ENCODE results near the gene CHKA. TPM values are rescaled to one million over a fixed set of nuclear protein-coding genes. Genes with fewer than 3 reads are reported as not detected.

The CHKA gene
- total and polyA plus RNA-seq, 9 of the 15 experiments (the other 6 are each of a cell fraction or from before 2014, with no cell fraction given) = 3.6 to 37.0 (median 30.2) TPM

DNA sequence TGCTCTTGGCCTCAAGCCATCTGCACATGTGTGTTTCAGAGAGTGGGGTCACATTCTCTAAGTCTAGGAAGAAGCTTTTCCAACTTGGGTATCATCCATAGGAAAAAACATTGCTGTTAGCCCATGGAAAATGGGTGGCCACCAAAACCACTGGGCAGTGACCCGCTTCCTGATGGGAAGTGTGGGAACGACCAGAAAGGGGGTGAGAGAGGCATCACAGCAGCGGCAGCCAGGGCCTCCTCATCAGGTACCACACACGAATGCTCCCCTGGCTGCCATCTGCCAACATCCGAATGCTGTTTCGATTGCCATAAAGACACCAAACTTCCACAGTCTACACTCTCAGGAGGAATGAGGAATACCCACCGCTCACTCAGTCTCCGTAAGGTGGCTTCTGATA lies 40.3 kb downstream of the CHKA start:
- H3K79me2 ChIP-seq (ENCODE audit: control insufficient read depth, insufficient read depth, low read length) = no peaks in the 10 kb centered on the region
- BruUV-seq (replicated peaks) = no TSS peak
- H3K4me3 ChIP-seq = no peak overlapping the region
- no peak for FAIRE-seq
- H4K20me1 ChIP-seq (replicated peaks; ENCODE audit: control insufficient read depth, insufficient read depth, low read length) = no peaks in the 10 kb centered on the region
- intact Hi-C loops (cut with micrococcal nuclease) = no loop called here
- no peak overlapping the region for H3K27ac ChIP-seq (ENCODE audit: extremely low read depth, low read depth, low read length)
- H3K36me3 ChIP-seq (ENCODE audit: control insufficient read depth, insufficient read depth, low read length) = peaks cover 50% of the 10 kb centered on the region; the same call in 2 of the 3 replicates
- ATAC-seq = no peak
- H2AFZ ChIP-seq (ENCODE audit: low read depth, low read length) = no peak overlapping the region
- in situ Hi-C loops (cut with MboI) = no loop called here
- no peaks in the 10 kb centered on the region for H3K9me3 ChIP-seq (replicated peaks; ENCODE audit: control insufficient read depth, insufficient read depth, low read depth, low read length)
- WGBS (ENCODE audit: insufficient coverage, low coverage, missing lambda C conversion rate) = 96% methylated on average over 8 of the region's 8 CpGs
- H3K27me3 ChIP-seq (ENCODE audit: control insufficient read depth in 2 of 2, insufficient read depth in 2 of 2, low read length in 2 of 2) = no peaks in the 10 kb centered on the region
- no peak for DNase-seq (ENCODE audit: extremely low read depth in 1 of 4, low spot score in 3 of 4)
- ChIA-PET CTCF (ENCODE audit: low intra/inter-chr PET ratio) (no interaction called here), POLR2A (no interaction called here)
- H3K9me1 ChIP-seq (ENCODE audit: control insufficient read depth, insufficient read depth, low read length) = no peaks in the 10 kb centered on the region
- TF ChIP-seq CC2D1A (IDR thresholded peaks at IDR 0.05) (no peak), ZEB2 (IDR thresholded peaks at IDR 0.05) (no peak), MTA2 (IDR thresholded peaks at IDR 0.05; ENCODE audit: low read depth) (no peak), ZNF584 (CRISPR knock-in tag; IDR thresholded peaks at IDR 0.05; ENCODE audit: low read depth) (no peak), ZNF133 (CRISPR knock-in tag; IDR thresholded peaks at IDR 0.05) (no peak), NCOA2 (IDR thresholded peaks at IDR 0.05; ENCODE audit: partially characterized antibody in 2 of 2) (no peak), KLF6 (CRISPR knock-in tag; IDR thresholded peaks at IDR 0.05; ENCODE audit: borderline replicate concordance) (no peak), ZBTB7A (IDR thresholded peaks at IDR 0.05; ENCODE audit: borderline replicate concordance, control insufficient read depth, low read depth, low read length) (no peak), RBM17 (IDR thresholded peaks at IDR 0.05; ENCODE audit: borderline replicate concordance, low read depth, low read length) (no peak), HDAC1 (IDR thresholded peaks at IDR 0.05) (no peak)
- no peaks in the 10 kb centered on the region for H3K4me1 ChIP-seq (replicated peaks in 1 of 2; ENCODE audit: control insufficient read depth in 2 of 2, insufficient read depth in 2 of 2, low read length in 2 of 2)
- H3K9ac ChIP-seq (ENCODE audit: insufficient read depth in 1 of 2, low read depth in 2 of 2, low read length in 2 of 2) = no peak overlapping the region
- H3K4me2 ChIP-seq (ENCODE audit: insufficient read depth, low read length) = no peak overlapping the region
